K562 (cell line): ENCODE data around the gene TMEM200B. TPM values are rescaled to one million over a fixed set of nuclear protein-coding genes. Genes with fewer than 3 reads are reported as not detected.

Source experiments
- ATAC-seq: fragments of 200-7000 bp; cut with Tn5 transposase; 3 replicates; pipeline ENCODE4 v1.9.1; 2020; ENCODE audit warnings: moderate library complexity
- BruUV-seq: library from RNA; stranded (reverse); fragments of 400-500 nt; replicated peaks from 2 replicates; lab custom pipeline; 2021; lab: Mats Ljungman, UMichigan
- CTCF ChIA-PET: fragments of 300-600 bp; formaldehyde crosslinking; extraction: SDS; loops from one replicate; lab custom pipeline; 2021; ENCODE audit warnings: low intra/inter-chr PET ratio; lab: Yijun Ruan, JAX
- POLR2A ChIA-PET: fragments of 300-600, 350-650 bp; sonication (Branson Sonifier 250); formaldehyde crosslinking; extraction: SDS; loops from one replicate; lab custom pipeline; 2021; ENCODE audit warnings: antibody characterized with exemption, inconsistent platforms; lab: Yijun Ruan, JAX
- DNase-seq, 4 experiments: peaks; one replicate each; pipeline versions ENCODE4 v3.0.0 to v3.0.0-alpha.2; 2011 to 2018; ENCODE audit warnings: low spot score in 3 of 4, mixed read lengths in 3 of 4; ENCODE audit errors: extremely low read depth in 1 of 4
- FAIRE-seq: peaks from 2 replicates; lab custom pipeline; 2011; peaks lifted over from hg19 to GRCh38; lab: Jason Lieb, UNC
- H2AFZ ChIP-seq: 2 replicates; pipeline ENCODE4 v1.6.0; 2011; ENCODE audit warnings: low read depth, low read length, control low read depth, inconsistent platforms
- H3K27ac ChIP-seq: fragments of 200-600 bp; 3 replicates; pipeline ENCODE4 v1.8.0; 2011; ENCODE audit warnings: low read depth, mild to moderate bottlenecking, control low read depth, inconsistent platforms, low read length, moderate library complexity, mixed read lengths; ENCODE audit errors: extremely low read depth
- H3K27me3 ChIP-seq, 2 experiments: fragments of 300-600 bp in 1 of 2; 2 replicates in 1 of 2; 3 replicates in 1 of 2; pipeline versions ENCODE4 v1.6.0 to v1.8.0; 2011; ENCODE audit warnings: inconsistent platforms in 2 of 2, low read length in 2 of 2, mild to moderate bottlenecking in 1 of 2, mixed read lengths in 1 of 2, moderate library complexity in 1 of 2; ENCODE audit not compliant: control insufficient read depth in 2 of 2, insufficient read depth in 2 of 2
- H3K36me3 ChIP-seq: fragments of 300-600 bp; 3 replicates; pipeline ENCODE4 v1.8.0; 2011; ENCODE audit warnings: mild to moderate bottlenecking, low read length, inconsistent platforms; ENCODE audit not compliant: control insufficient read depth, insufficient read depth
- H3K4me1 ChIP-seq, 2 experiments: fragments of 200-600 bp in 1 of 2; replicated peaks in 1 of 2; 2 replicates in 1 of 2; 3 replicates in 1 of 2; pipeline versions ENCODE4 v1.5.1 to v1.8.0; 2011; ENCODE audit warnings: inconsistent platforms in 2 of 2, low read length in 2 of 2, mild to moderate bottlenecking in 1 of 2, mixed read lengths in 1 of 2, moderate library complexity in 1 of 2; ENCODE audit not compliant: control insufficient read depth in 2 of 2, insufficient read depth in 2 of 2
- H3K4me2 ChIP-seq: 2 replicates; pipeline ENCODE4 v1.6.1; 2011; ENCODE audit warnings: low read length, control low read depth, inconsistent platforms, mixed read lengths; ENCODE audit not compliant: insufficient read depth
- H3K4me3 ChIP-seq: fragments of 200-600 bp; sonication (generic), shearing (Covaris generic); 2 replicates; pipeline ENCODE4 v1.5.1; 2016; ENCODE audit warnings: control low read depth, inconsistent platforms
- H3K79me2 ChIP-seq: fragments of 200-600 bp; 3 replicates; pipeline ENCODE4 v1.8.0; 2011; ENCODE audit warnings: low read length, inconsistent platforms; ENCODE audit not compliant: control insufficient read depth, insufficient read depth
- H3K9ac ChIP-seq, 2 experiments: 2 replicates each; pipeline versions ENCODE4 v1.6.0 to v1.6.1; 2011; ENCODE audit warnings: low read depth in 2 of 2, low read length in 2 of 2, control low read depth in 1 of 2, inconsistent platforms in 1 of 2, mild to moderate bottlenecking in 1 of 2, mixed read lengths in 1 of 2; ENCODE audit not compliant: insufficient read depth in 1 of 2
- H3K9me1 ChIP-seq: one replicate; pipeline ENCODE4 v1.6.0; 2011; ENCODE audit warnings: inconsistent platforms, mild to moderate bottlenecking, low read length, moderate library complexity; ENCODE audit not compliant: control insufficient read depth, insufficient read depth
- H3K9me3 ChIP-seq: replicated peaks from 2 replicates; pipeline ENCODE4 v1.5.1; 2011; ENCODE audit warnings: low read depth, low read length, inconsistent platforms; ENCODE audit not compliant: control insufficient read depth, insufficient read depth
- H4K20me1 ChIP-seq: replicated peaks from 2 replicates; pipeline ENCODE4 v1.6.1; 2011; ENCODE audit warnings: low read length, inconsistent platforms, mixed read lengths; ENCODE audit not compliant: control insufficient read depth, insufficient read depth
- BRF1 ChIP-seq: IDR thresholded peaks from 3 replicates; pipeline ENCODE4 v1.6.1; 2011; ENCODE audit warnings: borderline replicate concordance, mild to moderate bottlenecking; ENCODE audit not compliant: insufficient read length; ENCODE audit errors: extremely low read depth
- MAFK ChIP-seq: IDR thresholded peaks from 2 replicates; pipeline ENCODE4 v1.6.1; 2011; ENCODE audit warnings: low read length, improper control_type of control experiment
- TBP ChIP-seq: optimal IDR thresholded peaks from 2 replicates; pipeline ENCODE3; 2011; ENCODE audit warnings: low read depth, low read length, improper control_type of control experiment
- TGIF2 ChIP-seq: sonication (generic); formaldehyde crosslinking; IDR thresholded peaks from 2 replicates; pipeline ENCODE4 v1.8.1; 2022; ENCODE audit warnings: mild to moderate bottlenecking, missing genetic modification reagents, moderate library complexity
- TRIM24 ChIP-seq, 2 experiments: fragments of 450-650 bp; IDR thresholded peaks; 2 replicates each; pipeline ENCODE4 v1.6.1; 2016
- ZBTB34 ChIP-seq: fragments of 250-450 bp; sonication (Bioruptor Pico); IDR thresholded peaks from 2 replicates; pipeline ENCODE4 v1.8.0; 2021; ENCODE audit warnings: mild to moderate bottlenecking, moderate library complexity
- WGBS: fragments of 100-300 bp; shearing (Covaris generic); methylation state at CpG from one replicate; pipeline ENCODE4 v1.1.6; 2016; ENCODE audit warnings: low coverage, mixed read lengths; ENCODE audit not compliant: insufficient coverage; ENCODE audit errors: missing lambda C conversion rate; 5-methylcytosine and 5-hydroxymethylcytosine counted together
- in situ Hi-C: fragments of 300-500 bp; cut with MboI; formaldehyde crosslinking; loops from 4 replicates; pipeline ENCODE4 v1.15.0; 2018; ENCODE audit warnings: inconsistent platforms, mixed read lengths
- intact Hi-C: fragments of 100-400 bp; cut with micrococcal nuclease; formaldehyde crosslinking; loops from 2 replicates; pipeline ENCODE4 v1.14.2; 2022
- polyA plus RNA-seq, 8 experiments: library from polyadenylated mRNA; depleted of rRNA in 4 of 8; stranded (reverse) in 5 of 8; unstranded in 3 of 8; fragments of >200 nt; fragmentation: Nextera tagmentation in 2 of 8; fragmentation: Illumina TruSeq in 1 of 8; extraction: Ambion mirVana in 2 of 8; extraction: Trizol in 1 of 8; gene quantifications; 2 replicates each; pipeline versions ENCODE4 v1.2.1 to v1.2.3, GENCODE V29; 2011 to 2014; ENCODE audit warnings: inconsistent platforms in 1 of 8, missing spikeins in 1 of 8
- total RNA-seq, 7 experiments: library from RNA; depleted of rRNA in 6 of 7; stranded (reverse); fragments of >200 nt in 6 of 7; fragmentation: Illumina TruSeq in 2 of 7; extraction: Trizol in 2 of 7; gene quantifications; 2 replicates each; pipeline versions ENCODE4 v1.2.1 to v1.2.3, GENCODE V29; 2011 to 2021; ENCODE audit warnings: low replicate concordance in 1 of 7
- TF ChIP-seq, protein P1 (sequence below): fragments of 450-650 bp; IDR thresholded peaks from 2 replicates; pipeline ENCODE4 v1.6.1; 2016; ENCODE audit warnings: low read depth

TMEM200B gene
- total and polyA plus RNA-seq, 9 of the 15 experiments (the other 6 are each of a cell fraction or from before 2014, with no cell fraction given) = 0.04 to 0.35 (median 0.10) TPM; not detected in 1

DNA sequence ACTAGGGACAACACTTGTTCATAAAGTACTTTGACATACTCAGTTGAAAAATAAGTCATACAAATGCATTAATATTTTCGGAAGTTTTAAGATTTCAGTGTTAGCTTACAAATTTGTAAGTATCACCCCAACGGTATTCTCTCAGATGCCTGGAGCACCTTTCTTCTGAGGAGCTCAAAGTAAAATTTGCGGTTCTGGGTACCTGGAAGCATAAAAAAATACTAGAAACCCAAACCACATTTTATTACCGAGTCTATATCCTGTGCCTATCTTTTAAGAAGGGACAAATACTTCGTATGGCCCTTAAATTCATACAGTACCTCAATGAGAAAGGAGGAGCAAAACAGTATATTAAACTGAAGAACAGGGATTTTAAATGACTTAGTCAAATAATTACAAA is 47.8 kb upstream of the TMEM200B start:
- H3K27me3 ChIP-seq = no peaks in the 10 kb centered on the region
- in situ Hi-C loops = no loop called here
- H3K36me3 ChIP-seq = peaks cover 85% of the 10 kb centered on the region
- no TSS peak for BruUV-seq
- no peaks in the 10 kb centered on the region for H3K9me1 ChIP-seq
- no peak overlapping the region for H3K4me2 ChIP-seq
- DNase-seq = no peak
- 84% methylated on average over 5 of the region's 5 CpGs for WGBS
- H4K20me1 ChIP-seq = peaks cover 41% of the 10 kb centered on the region
- no peaks in the 10 kb centered on the region for H3K9me3 ChIP-seq
- peak overlapping the region; percentile 17; the same call in 1 of the 3 replicates for H3K27ac ChIP-seq
- CTCF ChIA-PET = no interaction called here
- peaks cover 3% of the 10 kb centered on the region in 2 experiments; a peak in 3 of 5 replicates for H3K4me1 ChIP-seq
- H3K9ac ChIP-seq = no peak overlapping the region
- intact Hi-C loops = no loop called here
- POLR2A ChIA-PET = interaction anchor here (1.0 to 14.0 kb wide), 5 partner anchors 8 to 122 kb away, joined by 3 to 129 read pairs (median 38); partner anchors contain the start of gene SRSF4
- TF ChIP-seq TGIF2 (no peak), MAFK (no peak), BRF1 (no peak), ZBTB34 (CRISPR knock-in tag) (no peak), TRIM24 (IDR thresholded peaks at IDR 0.05) (no peak), TBP (no peak)
- TF ChIP-seq, protein P1, sequence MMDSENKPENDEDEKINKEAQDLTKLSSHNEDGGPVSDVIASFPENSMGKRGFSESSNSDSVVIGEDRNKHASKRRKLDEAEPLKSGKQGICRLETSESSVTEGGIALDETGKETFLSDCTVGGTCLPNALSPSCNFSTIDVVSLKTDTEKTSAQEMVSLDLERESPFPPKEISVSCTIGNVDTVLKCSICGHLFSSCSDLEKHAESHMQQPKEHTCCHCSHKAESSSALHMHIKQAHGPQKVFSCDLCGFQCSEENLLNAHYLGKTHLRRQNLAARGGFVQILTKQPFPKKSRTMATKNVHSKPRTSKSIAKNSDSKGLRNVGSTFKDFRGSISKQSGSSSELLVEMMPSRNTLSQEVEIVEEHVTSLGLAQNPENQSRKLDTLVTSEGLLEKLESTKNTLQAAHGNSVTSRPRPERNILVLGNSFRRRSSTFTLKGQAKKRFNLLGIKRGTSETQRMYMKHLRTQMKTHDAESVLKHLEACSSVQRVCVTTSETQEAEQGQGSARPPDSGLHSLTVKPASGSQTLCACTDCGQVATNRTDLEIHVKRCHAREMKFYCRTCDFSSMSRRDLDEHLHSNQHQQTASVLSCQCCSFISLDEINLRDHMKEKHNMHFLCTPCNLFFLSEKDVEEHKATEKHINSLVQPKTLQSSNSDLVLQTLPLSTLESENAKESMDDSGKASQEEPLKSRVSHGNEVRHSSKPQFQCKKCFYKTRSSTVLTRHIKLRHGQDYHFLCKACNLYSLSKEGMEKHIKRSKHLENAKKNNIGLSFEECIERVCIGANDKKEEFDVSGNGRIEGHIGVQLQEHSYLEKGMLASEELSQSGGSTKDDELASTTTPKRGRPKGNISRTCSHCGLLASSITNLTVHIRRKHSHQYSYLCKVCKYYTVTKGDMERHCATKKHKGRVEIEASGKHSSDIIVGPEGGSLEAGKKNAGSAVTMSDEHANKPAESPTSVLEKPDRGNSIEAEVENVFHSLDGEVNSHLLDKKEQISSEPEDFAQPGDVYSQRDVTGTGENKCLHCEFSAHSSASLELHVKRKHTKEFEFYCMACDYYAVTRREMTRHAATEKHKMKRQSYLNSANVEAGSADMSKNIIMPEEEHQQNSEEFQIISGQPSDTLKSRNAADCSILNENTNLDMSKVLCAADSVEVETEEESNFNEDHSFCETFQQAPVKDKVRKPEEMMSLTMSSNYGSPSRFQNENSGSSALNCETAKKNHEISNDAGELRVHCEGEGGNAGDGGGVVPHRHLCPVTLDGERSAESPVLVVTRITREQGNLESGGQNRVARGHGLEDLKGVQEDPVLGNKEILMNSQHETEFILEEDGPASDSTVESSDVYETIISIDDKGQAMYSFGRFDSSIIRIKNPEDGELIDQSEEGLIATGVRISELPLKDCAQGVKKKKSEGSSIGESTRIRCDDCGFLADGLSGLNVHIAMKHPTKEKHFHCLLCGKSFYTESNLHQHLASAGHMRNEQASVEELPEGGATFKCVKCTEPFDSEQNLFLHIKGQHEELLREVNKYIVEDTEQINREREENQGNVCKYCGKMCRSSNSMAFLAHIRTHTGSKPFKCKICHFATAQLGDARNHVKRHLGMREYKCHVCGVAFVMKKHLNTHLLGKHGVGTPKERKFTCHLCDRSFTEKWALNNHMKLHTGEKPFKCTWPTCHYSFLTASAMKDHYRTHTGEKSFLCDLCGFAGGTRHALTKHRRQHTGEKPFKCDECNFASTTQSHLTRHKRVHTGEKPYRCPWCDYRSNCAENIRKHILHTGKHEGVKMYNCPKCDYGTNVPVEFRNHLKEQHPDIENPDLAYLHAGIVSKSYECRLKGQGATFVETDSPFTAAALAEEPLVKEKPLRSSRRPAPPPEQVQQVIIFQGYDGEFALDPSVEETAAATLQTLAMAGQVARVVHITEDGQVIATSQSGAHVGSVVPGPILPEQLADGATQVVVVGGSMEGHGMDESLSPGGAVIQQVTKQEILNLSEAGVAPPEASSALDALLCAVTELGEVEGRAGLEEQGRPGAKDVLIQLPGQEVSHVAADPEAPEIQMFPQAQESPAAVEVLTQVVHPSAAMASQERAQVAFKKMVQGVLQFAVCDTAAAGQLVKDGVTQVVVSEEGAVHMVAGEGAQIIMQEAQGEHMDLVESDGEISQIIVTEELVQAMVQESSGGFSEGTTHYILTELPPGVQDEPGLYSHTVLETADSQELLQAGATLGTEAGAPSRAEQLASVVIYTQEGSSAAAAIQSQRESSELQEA = no peak
- TF ChIP-seq, all 486 proteins: peak for 0
- H3K4me3 ChIP-seq = no peak overlapping the region
- FAIRE-seq = no peak
- no peak overlapping the region for H2AFZ ChIP-seq
- H3K79me2 ChIP-seq = peaks cover 97% of the 10 kb centered on the region
- ATAC-seq = no peak
